Epithelial cell of proximal tubule (primary cell): ENCODE data around the gene CORT. TPM values are rescaled to one million over a fixed set of nuclear protein-coding genes. Genes with fewer than 3 reads are reported as not detected.

Source experiments
- DNase-seq: peaks from one replicate; pipeline ENCODE4 v3.0.0-alpha.2; 2011; ENCODE audit warnings: low read depth
- H3K4me3 ChIP-seq: 2 replicates; pipeline ENCODE4 v1.5.1; 2011; ENCODE audit warnings: low read depth, mild to moderate bottlenecking, low read length
- total RNA-seq: library from RNA; depleted of rRNA; stranded (reverse); fragments of >200 nt; gene quantifications from 2 replicates; pipeline ENCODE4 v1.2.3, GENCODE V29; 2015
- TF ChIP-seq, protein P1 (sequence below): conservative IDR thresholded peaks from 2 replicates; pipeline ENCODE4 v1.5.1; 2012; ENCODE audit warnings: low read depth, mild to moderate bottlenecking, low read length

The CORT gene
- total RNA-seq, 1 donor from 2014 or later, result not detected

DNA sequence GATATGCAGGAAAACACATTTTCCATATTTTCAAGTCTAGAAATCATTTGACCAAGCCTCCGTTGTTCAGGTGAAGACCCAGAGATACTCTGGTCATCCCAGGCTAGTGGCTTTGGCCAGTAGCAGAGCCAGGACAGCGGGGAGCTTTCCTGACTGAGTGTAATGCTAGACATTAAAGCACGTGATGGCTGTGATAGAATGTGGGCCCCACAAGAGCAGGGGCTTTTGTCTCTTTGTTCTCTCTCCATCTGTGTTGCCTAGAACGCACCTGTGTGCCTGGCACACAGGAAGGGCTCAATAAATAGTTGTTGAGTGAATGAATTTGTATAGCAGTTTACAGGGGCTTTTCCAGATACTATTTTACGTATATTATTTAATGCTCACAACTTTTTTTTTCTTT is 9.0 kb upstream of the CORT start:
- no peak overlapping the region for H3K4me3 ChIP-seq
- TF ChIP-seq, protein P1, sequence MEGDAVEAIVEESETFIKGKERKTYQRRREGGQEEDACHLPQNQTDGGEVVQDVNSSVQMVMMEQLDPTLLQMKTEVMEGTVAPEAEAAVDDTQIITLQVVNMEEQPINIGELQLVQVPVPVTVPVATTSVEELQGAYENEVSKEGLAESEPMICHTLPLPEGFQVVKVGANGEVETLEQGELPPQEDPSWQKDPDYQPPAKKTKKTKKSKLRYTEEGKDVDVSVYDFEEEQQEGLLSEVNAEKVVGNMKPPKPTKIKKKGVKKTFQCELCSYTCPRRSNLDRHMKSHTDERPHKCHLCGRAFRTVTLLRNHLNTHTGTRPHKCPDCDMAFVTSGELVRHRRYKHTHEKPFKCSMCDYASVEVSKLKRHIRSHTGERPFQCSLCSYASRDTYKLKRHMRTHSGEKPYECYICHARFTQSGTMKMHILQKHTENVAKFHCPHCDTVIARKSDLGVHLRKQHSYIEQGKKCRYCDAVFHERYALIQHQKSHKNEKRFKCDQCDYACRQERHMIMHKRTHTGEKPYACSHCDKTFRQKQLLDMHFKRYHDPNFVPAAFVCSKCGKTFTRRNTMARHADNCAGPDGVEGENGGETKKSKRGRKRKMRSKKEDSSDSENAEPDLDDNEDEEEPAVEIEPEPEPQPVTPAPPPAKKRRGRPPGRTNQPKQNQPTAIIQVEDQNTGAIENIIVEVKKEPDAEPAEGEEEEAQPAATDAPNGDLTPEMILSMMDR, result no peak
- DNase-seq, result no peak

DNA sequence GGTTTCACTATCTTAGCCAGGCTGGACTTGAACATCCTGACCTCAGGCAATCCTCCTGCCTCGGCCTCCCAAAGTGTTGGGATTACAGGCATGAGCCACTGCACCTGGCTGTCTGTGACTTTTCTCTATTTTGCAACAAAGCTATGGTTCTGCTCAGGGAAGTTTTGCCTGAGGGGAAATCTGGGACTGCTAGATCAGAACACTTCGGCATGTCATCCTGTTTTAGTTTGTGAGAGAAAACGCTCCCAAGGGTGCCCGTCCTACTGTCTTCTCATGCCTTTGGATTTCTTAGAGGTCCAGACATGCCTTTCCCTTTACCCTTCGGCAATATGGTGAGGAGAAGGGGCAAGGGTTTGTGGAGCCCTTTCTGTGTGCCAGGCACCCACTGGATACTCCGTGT is 5.6 kb upstream of the CORT start:
- TF ChIP-seq, protein P1, result no peak
- no peak for DNase-seq
- H3K4me3 ChIP-seq, result no peak overlapping the region

DNA sequence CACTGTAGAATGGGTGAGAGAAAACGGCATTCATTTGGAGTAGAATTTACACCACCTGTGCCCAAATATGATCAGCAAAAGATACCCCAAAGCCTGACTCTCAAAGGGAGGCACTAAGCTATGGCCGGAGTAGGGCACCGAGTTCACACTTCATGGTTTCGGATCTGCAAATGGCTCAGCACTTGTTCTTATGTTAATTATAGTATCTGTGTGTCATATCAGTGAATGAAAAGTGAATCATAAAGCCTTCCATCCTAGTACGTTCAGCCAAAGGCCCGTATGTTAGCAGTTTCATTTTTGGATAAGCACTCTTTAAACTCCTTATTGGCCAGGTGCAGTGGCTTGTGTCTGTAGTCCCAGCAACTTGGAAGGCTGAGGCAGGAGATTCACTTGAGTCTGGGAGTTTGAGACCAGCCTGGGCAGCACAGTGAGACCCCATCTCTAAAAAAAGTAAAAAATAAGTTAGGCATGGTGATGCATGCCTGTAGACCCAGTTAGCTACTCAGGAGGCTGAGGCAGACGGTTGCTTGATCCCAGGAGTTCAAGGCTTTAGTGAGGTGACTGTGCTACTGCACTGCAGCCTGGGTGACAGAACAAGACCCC is 4.9 kb upstream of the CORT start:
- no peak overlapping the region for H3K4me3 ChIP-seq

DNA sequence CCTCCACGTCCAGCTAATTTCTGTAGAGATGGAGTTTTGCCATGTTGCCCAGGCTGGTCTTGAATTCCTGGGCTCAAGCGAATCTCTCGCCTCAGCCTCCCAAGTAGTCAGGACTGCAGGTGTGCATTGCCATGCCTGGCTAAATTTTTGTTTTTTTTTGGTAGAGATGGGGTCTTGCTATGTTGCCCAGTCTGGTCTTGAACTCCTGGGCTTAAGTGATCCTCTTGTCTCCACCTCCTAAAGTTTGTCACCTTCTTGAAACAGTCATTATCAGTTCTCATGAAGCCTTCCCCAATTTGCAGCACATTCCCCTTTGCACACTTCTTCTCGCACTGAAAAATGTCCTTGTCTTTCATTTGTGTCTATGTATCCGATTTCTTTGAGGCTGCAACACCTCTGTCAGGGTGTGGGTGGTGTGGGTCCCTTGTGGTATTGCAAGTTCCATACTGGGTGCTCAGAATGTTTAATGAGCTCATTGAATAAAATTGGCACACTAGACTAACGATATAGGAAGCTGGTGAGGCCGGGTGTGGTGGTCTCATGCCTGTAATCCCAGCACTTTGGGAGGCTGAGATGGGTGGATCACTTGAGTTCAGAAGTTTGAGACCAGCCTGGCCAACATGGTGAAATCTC is 2.9 kb upstream of the CORT start:
- no peak overlapping the region for H3K4me3 ChIP-seq
- TF ChIP-seq, protein P1, result no peak
- DNase-seq, result no peak

More for the DNA sequence above, 4.9 kb upstream of the CORT start:
- no peak for DNase-seq
- TF ChIP-seq, protein P1, result no peak

DNA sequence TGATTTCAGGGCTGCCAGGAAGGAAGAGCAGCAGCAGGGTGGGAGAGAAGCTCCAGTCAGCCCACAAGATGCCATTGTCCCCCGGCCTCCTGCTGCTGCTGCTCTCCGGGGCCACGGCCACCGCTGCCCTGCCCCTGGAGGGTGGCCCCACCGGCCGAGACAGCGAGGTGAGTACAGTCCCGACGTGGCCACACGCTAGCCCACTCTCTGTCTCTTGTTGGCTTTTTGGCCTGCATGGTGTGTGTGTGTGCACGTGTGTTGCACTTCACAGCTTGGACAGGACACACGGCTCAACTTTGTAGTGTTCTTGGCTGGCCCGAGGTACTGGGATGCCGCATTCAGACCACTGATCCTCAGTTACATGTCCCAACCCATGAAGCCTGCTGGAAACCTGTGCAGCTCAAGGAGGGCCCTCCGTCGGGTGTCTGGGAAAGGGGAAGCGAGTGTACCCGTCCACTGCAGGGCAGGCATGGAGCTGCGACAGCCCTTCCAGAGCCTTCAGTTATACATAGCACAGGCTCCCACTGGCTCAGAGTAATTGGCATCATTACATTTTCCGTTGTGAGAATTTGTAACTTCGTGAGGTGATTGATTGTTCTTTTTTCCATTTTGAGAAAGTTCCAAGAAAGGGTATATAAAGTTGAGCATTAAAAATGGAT is 454 bp downstream of the CORT start:
- no peak overlapping the region for H3K4me3 ChIP-seq
- no peak for DNase-seq
- TF ChIP-seq, protein P1, result no peak

DNA sequence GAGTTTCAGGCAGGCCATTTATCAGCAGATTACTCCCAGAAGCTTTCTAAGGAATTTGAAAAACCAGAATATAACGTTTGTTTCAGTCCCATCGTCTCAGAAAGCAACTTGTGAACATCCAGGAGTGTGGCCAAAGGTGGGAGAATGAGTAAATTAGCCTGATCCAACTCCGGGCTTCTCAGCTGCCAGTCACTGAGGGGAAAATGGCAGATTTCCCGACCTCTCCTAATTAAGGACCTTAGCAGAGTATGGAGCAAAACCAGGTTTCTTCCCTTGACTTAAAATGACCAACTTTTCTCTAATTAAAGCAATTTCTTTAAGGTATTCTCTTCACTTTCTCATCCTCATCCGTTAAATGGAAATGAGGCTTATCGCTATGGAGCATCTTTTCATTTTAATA is 1.0 kb downstream of the CORT start:
- DNase-seq, result no peak
- TF ChIP-seq, protein P1, result no peak
- no peak overlapping the region for H3K4me3 ChIP-seq
